Colonic mucosa (tissue), 4 donors: Measurements from ENCODE around the gene COLEC11. TPM values are rescaled to one million over a fixed set of nuclear protein-coding genes. Genes with fewer than 3 reads are reported as not detected.
A peak's percentile ranks its signal among the peaks of the same experiment; 100 is the strongest.
"Not testable (repeated sequence)": the region's sequence is repeated elsewhere in the genome, so short reads cannot be mapped to it uniquely, and the experiment has no call there.

ENCODE experiments used
- DNase-seq: peaks from one replicate; pipeline ENCODE4 v3.0.0-alpha.2; 2020
- H3K27ac ChIP-seq: fragments of 200-600 bp; one replicate; pipeline ENCODE4 v1.8.0; 2021
- H3K27me3 ChIP-seq: fragments of 200-600 bp; one replicate; pipeline ENCODE4 v1.8.0; 2021
- H3K36me3 ChIP-seq: fragments of 200-600 bp; one replicate; pipeline ENCODE4 v1.8.0; 2021
- H3K4me1 ChIP-seq: fragments of 200-600 bp; one replicate; pipeline ENCODE4 v1.8.0; 2021; ENCODE audit warnings: mild to moderate bottlenecking
- H3K4me3 ChIP-seq: fragments of 200-600 bp; one replicate; pipeline ENCODE4 v1.8.0; 2021
- H3K9ac ChIP-seq, 2 donors: one replicate each; pipeline ENCODE4 v1.7.0; 2013; ENCODE audit warnings: control low read depth in 2 of 2, low read depth in 2 of 2, low read length in 2 of 2
- H3K9me3 ChIP-seq: fragments of 200-600 bp; one replicate; pipeline ENCODE4 v1.8.0; 2021
- intact Hi-C: fragments of 100-400 bp; cut with DNase I; formaldehyde crosslinking; loops from one replicate; pipeline ENCODE4 v1.14.1; 2022
- total RNA-seq, 2 donors: library from RNA; stranded (reverse); fragmentation: NEBNext Ultra II Directional in 1 of 2; extraction: Animal tissue kit (Norgen Biotek cat#: 25700) in 1 of 2; gene quantifications; one replicate each; pipeline ENCODE4 v1.2.1, GENCODE V29; 2021
- TF ChIP-seq, protein P1 (sequence below): fragments of 200-600 bp; IDR thresholded peaks from one replicate; pipeline ENCODE4 v1.8.0; 2022; ENCODE audit warnings: antibody characterized with exemption, mild to moderate bottlenecking
- donor health status: healthy.
- donor health status: DM: no; HTN: no; CAD: no.
- donor health status: DM: no; HTN: no; CAD: no.

COLEC11 gene
- total RNA-seq, 2 donors from 2014 or later, result 0.47 to 0.80 TPM

DNA sequence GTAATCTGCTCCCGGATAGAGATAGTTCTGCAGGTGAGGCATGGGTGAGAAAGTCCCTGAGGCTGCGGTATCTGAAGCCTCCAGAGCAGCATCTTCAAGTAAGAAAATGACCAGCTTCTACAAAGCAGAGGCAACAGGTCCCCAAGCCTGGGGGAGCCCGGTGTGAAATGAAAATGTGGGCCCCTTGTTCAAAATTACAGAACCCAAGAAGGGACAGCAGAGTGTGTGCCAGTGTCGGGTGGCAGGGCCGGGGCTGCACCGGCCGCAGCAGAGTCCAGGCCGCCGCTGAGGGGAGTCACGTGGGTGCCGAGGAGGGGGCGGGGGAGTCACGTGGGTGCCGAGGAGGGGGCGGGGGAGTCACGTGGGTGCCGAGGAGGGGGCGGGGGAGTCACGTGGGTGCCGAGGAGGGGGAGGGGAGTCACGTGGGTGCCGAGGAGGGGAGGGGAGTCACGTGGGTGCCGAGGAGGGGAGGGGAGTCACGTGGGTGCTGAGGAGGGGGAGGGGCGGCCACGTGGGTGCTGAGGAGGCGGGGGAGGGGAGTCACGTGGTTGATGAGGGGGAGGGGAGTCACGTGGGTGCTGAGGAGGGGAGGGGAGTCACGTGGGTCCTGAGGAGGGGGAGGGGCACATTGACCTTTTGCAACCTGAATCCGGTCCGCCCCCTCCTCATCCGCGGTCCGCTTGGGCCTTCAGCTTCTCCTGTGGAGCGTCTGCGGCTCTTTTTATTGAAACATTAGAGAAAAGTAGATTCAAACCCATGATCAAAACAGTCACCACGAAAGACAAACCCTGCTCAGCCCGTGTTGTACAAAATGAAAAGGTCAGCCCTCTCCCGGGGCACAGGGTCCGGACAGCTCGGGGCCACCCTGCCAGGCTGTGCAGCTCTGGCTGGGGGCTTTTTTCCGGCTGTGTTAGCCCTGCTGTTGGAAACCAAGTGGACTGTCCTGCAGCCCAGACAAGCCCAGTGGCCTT lies 10.4 kb downstream of the COLEC11 start:
- no peaks in the 10 kb centered on the region for H3K36me3 ChIP-seq
- no peaks in the 10 kb centered on the region for H3K9me3 ChIP-seq
- peak; percentile 46 for DNase-seq
- H3K4me3 ChIP-seq, result no peak overlapping the region
- H3K27ac ChIP-seq, result no peak overlapping the region
- no peak overlapping the region for H3K9ac ChIP-seq
- intact Hi-C loops, result no loop called here
- TF ChIP-seq, protein P1, sequence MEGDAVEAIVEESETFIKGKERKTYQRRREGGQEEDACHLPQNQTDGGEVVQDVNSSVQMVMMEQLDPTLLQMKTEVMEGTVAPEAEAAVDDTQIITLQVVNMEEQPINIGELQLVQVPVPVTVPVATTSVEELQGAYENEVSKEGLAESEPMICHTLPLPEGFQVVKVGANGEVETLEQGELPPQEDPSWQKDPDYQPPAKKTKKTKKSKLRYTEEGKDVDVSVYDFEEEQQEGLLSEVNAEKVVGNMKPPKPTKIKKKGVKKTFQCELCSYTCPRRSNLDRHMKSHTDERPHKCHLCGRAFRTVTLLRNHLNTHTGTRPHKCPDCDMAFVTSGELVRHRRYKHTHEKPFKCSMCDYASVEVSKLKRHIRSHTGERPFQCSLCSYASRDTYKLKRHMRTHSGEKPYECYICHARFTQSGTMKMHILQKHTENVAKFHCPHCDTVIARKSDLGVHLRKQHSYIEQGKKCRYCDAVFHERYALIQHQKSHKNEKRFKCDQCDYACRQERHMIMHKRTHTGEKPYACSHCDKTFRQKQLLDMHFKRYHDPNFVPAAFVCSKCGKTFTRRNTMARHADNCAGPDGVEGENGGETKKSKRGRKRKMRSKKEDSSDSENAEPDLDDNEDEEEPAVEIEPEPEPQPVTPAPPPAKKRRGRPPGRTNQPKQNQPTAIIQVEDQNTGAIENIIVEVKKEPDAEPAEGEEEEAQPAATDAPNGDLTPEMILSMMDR, result no peak
- H3K4me1 ChIP-seq, result no peaks in the 10 kb centered on the region
- no peaks in the 10 kb centered on the region for H3K27me3 ChIP-seq

- Histone ChIP-seq H3K9me3 (no peaks in the 10 kb centered on the region), H3K4me1 (no peaks in the 10 kb centered on the region), H3K4me3 (no peak overlapping the region), H3K36me3 (no peaks in the 10 kb centered on the region), H3K27ac (no peak overlapping the region), H3K27me3 (no peaks in the 10 kb centered on the region), H3K9ac (no peak overlapping the region)
- TF ChIP-seq, protein P1, result no peak
- intact Hi-C loops, result no loop called here
- no peak for DNase-seq
Observed at GRCh38 chr2:3606028-3606369, 11.1 kb downstream of the COLEC11 start.

DNA sequence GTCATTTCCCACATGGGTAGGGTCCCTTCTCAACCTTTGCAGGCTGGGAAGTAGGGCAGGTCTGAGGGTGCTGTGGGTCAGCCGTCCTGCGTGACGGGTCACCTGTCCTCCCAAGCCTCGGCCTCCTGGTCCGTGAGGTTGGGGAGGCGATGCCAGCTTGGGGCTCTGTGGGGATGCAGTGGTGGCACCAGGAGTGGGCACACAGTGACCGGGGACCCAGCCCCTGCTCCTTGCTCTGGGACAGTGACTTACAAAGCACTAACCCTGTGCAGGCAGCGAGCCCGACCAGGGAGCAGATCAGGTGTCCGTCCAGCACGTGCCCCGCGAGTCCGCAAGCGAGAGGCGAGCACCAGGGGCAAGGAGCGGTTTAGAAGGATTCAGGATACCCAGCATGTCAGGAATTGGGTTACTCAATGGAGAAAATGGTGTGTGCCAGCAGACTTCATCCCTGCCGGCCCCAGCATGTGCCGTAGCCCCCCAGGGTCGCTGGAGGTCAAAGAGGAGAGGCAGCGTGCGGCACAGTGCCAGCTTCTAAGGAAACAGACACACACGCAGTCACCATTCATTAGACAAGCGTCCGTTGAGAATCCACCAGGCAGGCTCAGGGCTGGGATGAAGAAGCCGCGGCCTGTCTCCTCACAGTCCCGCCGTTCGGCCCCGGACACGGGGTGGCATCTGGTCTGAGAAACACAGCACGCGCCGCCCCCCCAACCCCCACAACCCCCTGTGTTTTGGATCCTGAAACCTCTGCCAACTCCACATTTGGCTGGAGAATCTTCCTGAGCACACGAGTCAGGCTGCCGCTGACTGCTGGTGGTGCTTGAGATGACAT lies 11.7 kb downstream of the COLEC11 start:
- TF ChIP-seq, protein P1, result no peak
- no peaks in the 10 kb centered on the region for H3K9me3 ChIP-seq
- no peak overlapping the region for H3K9ac ChIP-seq
- H3K27ac ChIP-seq, result no peak overlapping the region
- no peak for DNase-seq
- no peaks in the 10 kb centered on the region for H3K36me3 ChIP-seq
- no peak overlapping the region for H3K4me3 ChIP-seq
- intact Hi-C loops, result no loop called here
- no peaks in the 10 kb centered on the region for H3K4me1 ChIP-seq
- no peaks in the 10 kb centered on the region for H3K27me3 ChIP-seq

GRCh38 chr2:3608373-3609278 lies 13.7 kb downstream of the COLEC11 start:
- Histone ChIP-seq H3K36me3 (no peaks in the 10 kb centered on the region), H3K9me3 (no peaks in the 10 kb centered on the region), H3K9ac (no peak overlapping the region), H3K4me3 (no peak overlapping the region), H3K4me1 (no peaks in the 10 kb centered on the region), H3K27me3 (no peaks in the 10 kb centered on the region), H3K27ac (no peak overlapping the region)
- TF ChIP-seq, protein P1, result no peak
- DNase-seq, result peak; percentile 6
- intact Hi-C loops, result no loop called here

DNA sequence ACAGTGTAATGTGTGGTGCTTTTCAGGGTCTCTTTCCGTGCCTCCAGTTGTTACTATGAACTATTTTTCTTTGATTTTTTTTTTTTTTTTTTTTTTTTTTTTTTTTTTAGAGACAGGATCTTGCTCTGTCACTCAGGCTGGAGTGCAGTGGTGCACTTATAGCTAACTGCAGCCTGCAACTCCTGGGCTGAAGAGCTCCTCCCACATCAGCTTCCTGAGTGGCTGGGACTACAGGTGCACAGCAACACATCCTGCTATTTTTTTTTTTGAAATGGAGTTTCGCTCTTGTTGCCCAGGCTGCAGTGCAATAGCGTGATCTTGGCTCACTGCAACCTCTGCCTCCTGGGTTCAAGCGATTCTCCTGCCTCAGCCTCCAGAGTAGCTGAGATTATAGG lies 14.4 kb downstream of the COLEC11 start:
- H3K9me3 ChIP-seq, H3K4me3 ChIP-seq, H3K27me3 ChIP-seq, H3K4me1 ChIP-seq, H3K9ac ChIP-seq, H3K36me3 ChIP-seq, intact Hi-C loops, H3K27ac ChIP-seq: not testable (repeated sequence)
- DNase-seq, result peak; percentile 7
